Measurements from ENCODE around the gene LTBP4. TPM values are rescaled to one million over a fixed set of nuclear protein-coding genes. Genes with fewer than 3 reads are reported as not detected.
"Not testable (repeated sequence)": the region's sequence is repeated elsewhere in the genome, so short reads cannot be mapped to it uniquely, and the experiment has no call there.

LTBP4 gene
- total RNA-seq, 1 donor from 2014 or later: 21.6 TPM

DNA sequence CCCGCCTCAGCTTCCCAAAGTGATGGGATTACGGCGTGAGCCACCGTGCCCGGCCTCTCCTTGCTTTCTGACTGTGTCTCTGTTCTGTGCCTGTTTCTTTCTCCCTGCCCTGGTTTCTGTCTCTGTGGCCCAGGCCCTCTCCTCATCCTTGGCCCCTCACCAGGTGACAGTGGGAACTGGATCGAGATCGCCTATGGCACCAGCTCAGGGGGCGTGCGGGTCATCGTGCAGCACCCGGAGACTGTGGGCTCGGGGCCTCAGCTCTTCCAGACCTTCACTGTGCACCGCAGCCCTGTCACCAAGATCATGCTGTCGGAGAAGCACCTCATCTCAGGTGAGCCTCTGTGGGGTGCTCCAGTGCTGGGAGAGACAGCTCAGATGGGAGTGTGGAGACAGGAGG, 14.6 kb upstream of the LTBP4 start:
- no peaks in the 10 kb centered on the region for H3K27me3 ChIP-seq (ENCODE audit: control insufficient read depth, insufficient read depth, low read length)
- no peak overlapping the region for H3K4me3 ChIP-seq (ENCODE audit: low read depth, low read length)
- DNase-seq (ENCODE audit: low read depth) (no peak), FAIRE-seq (no peak)
- H3K36me3 ChIP-seq (ENCODE audit: control insufficient read depth, insufficient read depth, low read length): peaks cover 4% of the 10 kb centered on the region
- TF ChIP-seq, protein P1, sequence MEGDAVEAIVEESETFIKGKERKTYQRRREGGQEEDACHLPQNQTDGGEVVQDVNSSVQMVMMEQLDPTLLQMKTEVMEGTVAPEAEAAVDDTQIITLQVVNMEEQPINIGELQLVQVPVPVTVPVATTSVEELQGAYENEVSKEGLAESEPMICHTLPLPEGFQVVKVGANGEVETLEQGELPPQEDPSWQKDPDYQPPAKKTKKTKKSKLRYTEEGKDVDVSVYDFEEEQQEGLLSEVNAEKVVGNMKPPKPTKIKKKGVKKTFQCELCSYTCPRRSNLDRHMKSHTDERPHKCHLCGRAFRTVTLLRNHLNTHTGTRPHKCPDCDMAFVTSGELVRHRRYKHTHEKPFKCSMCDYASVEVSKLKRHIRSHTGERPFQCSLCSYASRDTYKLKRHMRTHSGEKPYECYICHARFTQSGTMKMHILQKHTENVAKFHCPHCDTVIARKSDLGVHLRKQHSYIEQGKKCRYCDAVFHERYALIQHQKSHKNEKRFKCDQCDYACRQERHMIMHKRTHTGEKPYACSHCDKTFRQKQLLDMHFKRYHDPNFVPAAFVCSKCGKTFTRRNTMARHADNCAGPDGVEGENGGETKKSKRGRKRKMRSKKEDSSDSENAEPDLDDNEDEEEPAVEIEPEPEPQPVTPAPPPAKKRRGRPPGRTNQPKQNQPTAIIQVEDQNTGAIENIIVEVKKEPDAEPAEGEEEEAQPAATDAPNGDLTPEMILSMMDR (IDR thresholded peaks at IDR 0.05; ENCODE audit: insufficient read depth, low read length, severe bottlenecking): no peak

DNA sequence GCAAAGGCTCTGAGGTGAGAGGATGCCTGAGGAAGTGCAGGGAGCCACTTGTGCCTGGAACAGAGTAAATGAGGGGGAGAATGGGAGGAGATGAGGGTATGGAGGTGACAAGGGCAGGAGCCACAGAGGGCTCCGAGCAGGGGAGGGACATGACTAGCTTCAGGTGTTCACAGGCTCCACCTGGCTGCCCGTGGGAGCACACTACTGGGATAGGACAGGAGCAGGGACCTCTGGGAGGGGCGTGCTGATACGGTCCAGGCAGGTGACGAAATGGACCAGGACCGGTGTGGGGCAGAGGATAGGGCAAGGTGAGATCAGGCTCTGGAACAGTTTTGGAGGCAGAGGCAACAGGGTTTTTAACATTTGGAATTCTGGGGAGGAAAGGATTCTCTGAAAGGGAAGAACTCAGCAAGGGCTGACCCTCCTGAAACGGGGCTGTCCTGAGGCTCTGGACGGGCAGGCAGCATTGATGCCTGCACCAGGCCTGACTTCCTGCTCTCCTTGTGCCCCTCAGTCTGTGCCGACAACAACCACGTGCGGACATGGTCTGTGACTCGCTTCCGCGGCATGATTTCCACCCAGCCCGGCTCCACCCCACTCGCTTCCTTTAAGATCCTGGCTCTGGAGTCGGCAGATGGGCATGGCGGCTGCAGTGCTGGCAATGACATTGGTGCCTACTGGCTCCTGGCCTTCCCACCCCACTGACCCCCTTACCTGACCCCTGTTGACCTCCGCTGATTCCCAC, 12.9 kb upstream of the LTBP4 start:
- TF ChIP-seq, protein P1 (IDR thresholded peaks at IDR 0.05; ENCODE audit: insufficient read depth, low read length, severe bottlenecking): no peak
- peak; percentile 49 for DNase-seq (ENCODE audit: low read depth)
- H3K27me3 ChIP-seq (ENCODE audit: control insufficient read depth, insufficient read depth, low read length): no peaks in the 10 kb centered on the region
- peaks cover 3% of the 10 kb centered on the region for H3K36me3 ChIP-seq (ENCODE audit: control insufficient read depth, insufficient read depth, low read length)
- H3K4me3 ChIP-seq (ENCODE audit: low read depth, low read length): no peak overlapping the region
- FAIRE-seq: no peak

DNA sequence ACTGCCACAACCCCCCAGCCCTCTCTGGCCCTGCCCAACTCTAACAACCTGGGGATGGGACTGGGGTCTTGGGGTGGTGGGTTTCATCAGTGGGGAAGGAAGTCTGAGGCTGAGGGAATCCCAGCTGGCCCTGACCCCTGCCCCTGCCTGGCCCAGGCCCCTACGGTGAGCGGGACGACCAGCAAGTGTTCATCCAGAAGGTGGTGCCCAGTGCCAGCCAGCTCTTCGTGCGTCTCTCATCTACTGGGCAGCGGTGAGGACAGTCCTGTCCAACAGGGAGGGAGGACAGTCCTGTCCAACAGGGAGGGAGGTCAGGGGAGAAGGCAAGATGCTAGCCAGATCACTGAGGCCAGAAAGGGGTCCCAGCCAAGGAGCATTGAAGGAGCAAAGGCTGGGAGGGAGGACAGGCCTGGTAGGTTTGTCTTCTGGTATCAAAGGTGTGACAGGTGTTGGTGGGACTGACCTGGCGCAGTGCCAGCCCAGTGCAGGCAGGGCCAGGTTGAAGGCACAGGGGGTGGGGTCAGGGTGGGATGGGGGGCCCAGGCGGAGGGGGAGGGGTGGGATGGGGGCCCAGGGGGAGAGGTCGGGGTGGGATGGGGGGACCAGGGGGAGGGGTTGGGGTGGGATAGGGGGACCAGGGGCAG, 12.1 kb upstream of the LTBP4 start:
- Histone ChIP-seq H3K27me3 (ENCODE audit: control insufficient read depth, insufficient read depth, low read length) (no peaks in the 10 kb centered on the region), H3K36me3 (ENCODE audit: control insufficient read depth, insufficient read depth, low read length) (peaks cover 3% of the 10 kb centered on the region), H3K4me3 (ENCODE audit: low read depth, low read length) (no peak overlapping the region)
- no peak for FAIRE-seq
- DNase-seq (ENCODE audit: low read depth): no peak
- TF ChIP-seq, protein P1 (IDR thresholded peaks at IDR 0.05; ENCODE audit: insufficient read depth, low read length, severe bottlenecking): no peak

DNA sequence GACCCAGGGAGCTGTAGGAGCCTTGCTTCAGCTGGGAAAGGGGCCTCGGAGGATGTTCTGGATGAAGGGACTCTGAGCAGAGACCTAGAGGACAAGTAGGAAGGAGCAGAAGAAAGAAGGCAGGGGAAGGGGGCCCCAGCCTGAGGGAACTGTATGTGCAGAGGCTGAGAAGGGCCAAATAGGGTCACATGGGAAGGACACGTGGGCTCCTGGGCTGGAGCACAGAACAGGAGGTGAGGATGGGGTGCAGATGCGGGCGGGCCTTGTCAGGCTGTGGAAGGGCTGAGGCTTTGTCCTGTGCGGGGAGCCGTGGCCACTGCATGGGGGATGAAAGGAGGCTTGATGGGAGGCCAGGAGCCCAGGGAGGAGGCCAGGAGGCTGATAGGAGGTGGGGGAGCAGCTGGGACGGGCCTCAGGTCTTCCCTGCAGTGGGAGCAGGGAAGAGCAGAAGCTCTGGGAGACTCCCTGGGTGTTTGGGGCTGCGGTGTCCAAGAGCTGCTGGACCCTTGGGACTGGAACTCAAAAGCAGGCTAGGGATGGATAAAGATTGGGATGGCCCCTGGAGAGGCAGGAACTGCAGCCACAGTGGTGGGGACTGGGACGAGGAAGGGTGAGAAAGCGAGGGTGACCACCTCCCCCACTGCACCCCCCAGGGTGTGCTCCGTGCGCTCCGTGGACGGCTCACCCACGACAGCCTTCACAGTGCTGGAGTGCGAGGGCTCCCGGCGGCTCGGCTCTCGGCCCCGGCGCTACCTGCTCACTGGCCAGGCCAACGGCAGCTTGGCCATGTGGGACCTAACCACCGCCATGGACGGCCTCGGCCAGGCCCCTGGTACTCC, 11.4 kb upstream of the LTBP4 start:
- no peak for FAIRE-seq
- peaks cover 3% of the 10 kb centered on the region for H3K36me3 ChIP-seq (ENCODE audit: control insufficient read depth, insufficient read depth, low read length)
- no peak for DNase-seq (ENCODE audit: low read depth)
- no peak overlapping the region for H3K4me3 ChIP-seq (ENCODE audit: low read depth, low read length)
- H3K27me3 ChIP-seq (ENCODE audit: control insufficient read depth, insufficient read depth, low read length): no peaks in the 10 kb centered on the region
- TF ChIP-seq, protein P1 (IDR thresholded peaks at IDR 0.05; ENCODE audit: insufficient read depth, low read length, severe bottlenecking): no peak

DNA sequence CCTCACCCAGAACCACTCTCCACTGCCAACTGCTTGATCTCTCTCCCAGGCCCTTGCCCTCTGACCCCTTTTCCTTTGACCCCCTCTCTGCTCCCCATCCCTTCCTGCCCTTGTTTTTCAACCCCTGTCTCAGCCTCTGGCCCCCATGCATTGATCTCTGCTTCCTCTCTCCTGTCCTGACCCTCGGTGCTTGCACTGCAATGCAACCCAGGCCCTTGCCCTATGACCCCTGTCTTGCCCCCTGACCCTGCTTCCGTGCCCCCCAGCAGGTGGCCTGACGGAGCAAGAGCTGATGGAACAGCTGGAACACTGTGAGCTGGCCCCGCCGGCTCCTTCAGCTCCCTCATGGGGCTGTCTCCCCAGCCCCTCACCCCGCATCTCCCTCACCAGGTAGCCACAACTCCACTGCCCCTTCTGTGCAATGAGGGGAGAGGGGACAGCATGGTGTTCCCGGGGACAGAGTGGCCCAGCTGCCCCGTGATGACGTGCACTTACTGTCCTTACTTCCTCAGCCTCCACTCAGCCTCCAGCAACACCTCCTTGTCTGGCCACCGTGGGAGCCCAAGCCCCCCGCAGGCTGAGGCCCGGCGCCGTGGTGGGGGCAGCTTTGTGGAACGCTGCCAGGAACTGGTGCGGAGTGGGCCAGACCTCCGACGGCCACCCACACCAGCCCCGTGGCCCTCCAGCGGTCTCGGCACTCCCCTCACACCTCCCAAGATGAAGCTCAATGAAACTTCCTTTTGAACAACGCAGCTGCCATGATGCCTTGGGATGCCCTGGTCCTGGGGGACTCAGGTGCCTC, 10.5 kb upstream of the LTBP4 start:
- FAIRE-seq: no peak
- peaks cover 3% of the 10 kb centered on the region for H3K36me3 ChIP-seq (ENCODE audit: control insufficient read depth, insufficient read depth, low read length)
- TF ChIP-seq, protein P1 (IDR thresholded peaks at IDR 0.05; ENCODE audit: insufficient read depth, low read length, severe bottlenecking): no peak
- no peak for DNase-seq (ENCODE audit: low read depth)
- H3K4me3 ChIP-seq (ENCODE audit: low read depth, low read length): no peak overlapping the region
- H3K27me3 ChIP-seq (ENCODE audit: control insufficient read depth, insufficient read depth, low read length): no peaks in the 10 kb centered on the region

DNA sequence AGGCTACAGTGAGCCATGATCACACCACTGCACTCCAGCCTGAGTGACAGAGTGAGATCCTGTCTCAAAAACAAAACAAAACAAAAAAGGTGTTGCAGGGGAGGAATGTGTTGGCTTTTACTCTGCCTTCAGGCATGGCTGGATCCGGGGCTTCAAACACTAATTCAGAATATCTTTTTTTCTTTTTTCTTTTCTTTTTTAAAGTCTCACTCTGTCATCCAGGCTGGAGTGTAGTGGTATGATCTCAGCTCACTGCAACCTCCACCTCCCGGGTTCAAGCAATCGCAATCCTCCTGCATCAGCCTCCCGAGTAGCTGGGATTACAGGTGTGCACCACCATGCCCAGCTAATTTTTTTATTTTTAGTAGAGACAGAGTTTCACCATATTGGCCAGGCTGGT, 9.4 kb upstream of the LTBP4 start:
- not testable (repeated sequence) for FAIRE-seq

More for the DNA sequence above, 9.4 kb upstream of the LTBP4 start:
- not testable (repeated sequence) for H3K36me3 ChIP-seq (ENCODE audit: control insufficient read depth, insufficient read depth, low read length); H3K27me3 ChIP-seq (ENCODE audit: control insufficient read depth, insufficient read depth, low read length); DNase-seq (ENCODE audit: low read depth); H3K4me3 ChIP-seq (ENCODE audit: low read depth, low read length)

All from bronchial epithelial cell (primary cell).